Ishikawa (cell line): ENCODE results near the gene TBX1.

Experiments
- CEBPB ChIP-seq: IDR thresholded peaks from 2 replicates; pipeline ENCODE4 v1.6.1; 2012
- CREB1 ChIP-seq: IDR thresholded peaks from 2 replicates; pipeline ENCODE4 v1.6.1; 2012; ENCODE audit warnings: low read depth
- EGR1 ChIP-seq: IDR thresholded peaks from 2 replicates; pipeline ENCODE4 v1.6.1; 2012
- EP300 ChIP-seq: IDR thresholded peaks from 2 replicates; pipeline ENCODE4 v1.6.1; 2012; ENCODE audit warnings: borderline replicate concordance
- FOXM1 ChIP-seq: IDR thresholded peaks from 2 replicates; pipeline ENCODE4 v1.6.1; 2012; ENCODE audit warnings: low read depth, borderline replicate concordance
- MAX ChIP-seq: IDR thresholded peaks from 2 replicates; pipeline ENCODE4 v1.6.1; 2012
- NFIC ChIP-seq: IDR thresholded peaks from 2 replicates; pipeline ENCODE4 v1.6.1; 2012
- RAD21 ChIP-seq: IDR thresholded peaks from 2 replicates; pipeline ENCODE4 v1.6.1; 2012; ENCODE audit warnings: low read depth
- REST ChIP-seq: IDR thresholded peaks from 2 replicates; pipeline ENCODE4 v1.6.1; 2012; ENCODE audit warnings: low read depth, mild to moderate bottlenecking
- TAF1 ChIP-seq: IDR thresholded peaks from 2 replicates; pipeline ENCODE4 v1.6.1; 2012; ENCODE audit warnings: low read depth, mild to moderate bottlenecking
- TCF12 ChIP-seq: IDR thresholded peaks from 2 replicates; pipeline ENCODE4 v1.6.1; 2012; ENCODE audit warnings: low read depth
- TEAD4 ChIP-seq: IDR thresholded peaks from 2 replicates; pipeline ENCODE4 v1.6.1; 2012
- USF1 ChIP-seq: IDR thresholded peaks from 2 replicates; pipeline ENCODE4 v1.6.1; 2012
- YY1 ChIP-seq: IDR thresholded peaks from 2 replicates; pipeline ENCODE4 v1.6.1; 2012; ENCODE audit warnings: low read depth
- ZBTB7A ChIP-seq: IDR thresholded peaks from 2 replicates; pipeline ENCODE4 v1.6.1; 2012; ENCODE audit warnings: low read depth

TBX1 gene

GRCh38 chr22:19802894-19803735 is 42.5 kb downstream of the TBX1 start:
- TF ChIP-seq CREB1 (no peak), USF1 (no peak), REST (no peak), ZBTB7A (no peak), MAX (no peak), TCF12 (no peak), FOXM1 (no peak), TEAD4 (no peak), EP300 (no peak), YY1 (no peak), TAF1 (no peak), EGR1 (no peak), NFIC (no peak)

- no peak for TF ChIP-seq RAD21
- no peak for TF ChIP-seq USF1
- no peak for TF ChIP-seq TEAD4
- TF ChIP-seq REST = no peak
- TF ChIP-seq NFIC = no peak
Observed at GRCh38 chr22:19803736-19804267, 43.2 kb downstream of the TBX1 start.

GRCh38 chr22:19805821-19806212 is 45.2 kb downstream of the TBX1 start:
- TF ChIP-seq NFIC (no peak), TAF1 (no peak), TCF12 (no peak), EGR1 (no peak), YY1 (no peak), FOXM1 (no peak), REST (no peak), USF1 (no peak), CREB1 (no peak)

- TF ChIP-seq TCF12 (peak; percentile 26; the same call in 1 of the 2 replicates), ZBTB7A (0 out of 2 replicates have a peak, but pooled peaks have one; percentile 36), MAX (peak; percentile 95), RAD21 (no peak; the same call in 1 of the 2 replicates), CEBPB (no peak), USF1 (0 out of 2 replicates have a peak, but pooled peaks have one; percentile 41), NFIC (peak; percentile 34; the same call in 1 of the 2 replicates)
Observed at GRCh38 chr22:19806213-19807160, 45.9 kb downstream of the TBX1 start.
